Bronchial epithelial cell (primary cell): Measurements from ENCODE around the gene PRKCE. TPM values are rescaled to one million over a fixed set of nuclear protein-coding genes. Genes with fewer than 3 reads are reported as not detected.
A peak's percentile ranks its signal among the peaks of the same experiment; 100 is the strongest.

Experiments used
- DNase-seq: peaks from one replicate; pipeline ENCODE4 v3.0.0-alpha.2; 2010; ENCODE audit warnings: low read depth
- FAIRE-seq: peaks from 2 replicates; lab custom pipeline; 2011; peaks lifted over from hg19 to GRCh38; lab: Jason Lieb, UNC
- H3K27me3 ChIP-seq: 2 replicates; pipeline ENCODE4 v1.5.1; 2011; ENCODE audit warnings: low read length; ENCODE audit not compliant: control insufficient read depth, insufficient read depth
- H3K36me3 ChIP-seq: 2 replicates; pipeline ENCODE4 v1.5.1; 2011; ENCODE audit warnings: low read length; ENCODE audit not compliant: control insufficient read depth, insufficient read depth
- H3K4me3 ChIP-seq: 2 replicates; pipeline ENCODE4 v1.5.1; 2011; ENCODE audit warnings: mild to moderate bottlenecking, low read depth, low read length, control low read depth
- total RNA-seq: library from RNA; depleted of rRNA; stranded (reverse); fragments of >200 nt; gene quantifications from 2 replicates; pipeline ENCODE4 v1.2.1, GENCODE V29; 2014
- TF ChIP-seq, protein P1 (sequence below): IDR thresholded peaks from 2 replicates; pipeline ENCODE4 v1.5.1; 2011; ENCODE audit warnings: mild to moderate bottlenecking, moderate library complexity, low read length, control low read depth, inconsistent platforms; ENCODE audit not compliant: insufficient read depth, severe bottlenecking

PRKCE gene
- total RNA-seq, 1 donor from 2014 or later, result 6.3 TPM

DNA sequence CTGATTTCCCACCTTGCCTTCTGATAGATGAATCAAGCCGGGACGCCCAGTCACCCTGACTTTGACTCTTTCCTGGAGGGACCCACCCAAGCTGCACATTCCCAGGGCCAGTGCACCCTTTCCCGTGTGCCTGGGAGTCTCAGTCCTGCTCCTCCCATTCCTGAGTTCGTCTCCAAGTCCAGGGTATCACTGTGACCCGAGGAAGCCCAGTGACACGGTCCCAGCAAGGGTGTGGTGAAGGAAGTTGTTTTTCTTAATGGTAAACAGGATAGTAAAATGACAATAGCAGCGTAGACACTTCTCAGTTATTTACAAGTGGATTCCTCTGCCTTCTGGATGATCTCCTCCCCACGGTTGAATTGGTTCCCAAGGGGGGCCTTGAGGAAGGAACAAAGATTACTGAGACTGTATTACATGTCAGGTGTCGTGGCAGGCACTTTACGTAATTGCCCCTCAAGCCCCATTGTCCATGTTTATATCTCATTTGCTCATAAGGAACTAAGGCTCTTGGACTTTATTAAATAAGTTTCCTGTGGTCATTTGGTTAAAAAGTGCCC, 123.3 kb downstream of the PRKCE start:
- FAIRE-seq, result no peak
- Histone ChIP-seq H3K36me3 (no peaks in the 10 kb centered on the region), H3K4me3 (no peak overlapping the region), H3K27me3 (no peaks in the 10 kb centered on the region)
- TF ChIP-seq, protein P1, sequence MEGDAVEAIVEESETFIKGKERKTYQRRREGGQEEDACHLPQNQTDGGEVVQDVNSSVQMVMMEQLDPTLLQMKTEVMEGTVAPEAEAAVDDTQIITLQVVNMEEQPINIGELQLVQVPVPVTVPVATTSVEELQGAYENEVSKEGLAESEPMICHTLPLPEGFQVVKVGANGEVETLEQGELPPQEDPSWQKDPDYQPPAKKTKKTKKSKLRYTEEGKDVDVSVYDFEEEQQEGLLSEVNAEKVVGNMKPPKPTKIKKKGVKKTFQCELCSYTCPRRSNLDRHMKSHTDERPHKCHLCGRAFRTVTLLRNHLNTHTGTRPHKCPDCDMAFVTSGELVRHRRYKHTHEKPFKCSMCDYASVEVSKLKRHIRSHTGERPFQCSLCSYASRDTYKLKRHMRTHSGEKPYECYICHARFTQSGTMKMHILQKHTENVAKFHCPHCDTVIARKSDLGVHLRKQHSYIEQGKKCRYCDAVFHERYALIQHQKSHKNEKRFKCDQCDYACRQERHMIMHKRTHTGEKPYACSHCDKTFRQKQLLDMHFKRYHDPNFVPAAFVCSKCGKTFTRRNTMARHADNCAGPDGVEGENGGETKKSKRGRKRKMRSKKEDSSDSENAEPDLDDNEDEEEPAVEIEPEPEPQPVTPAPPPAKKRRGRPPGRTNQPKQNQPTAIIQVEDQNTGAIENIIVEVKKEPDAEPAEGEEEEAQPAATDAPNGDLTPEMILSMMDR, result no peak
- no peak for DNase-seq

DNA sequence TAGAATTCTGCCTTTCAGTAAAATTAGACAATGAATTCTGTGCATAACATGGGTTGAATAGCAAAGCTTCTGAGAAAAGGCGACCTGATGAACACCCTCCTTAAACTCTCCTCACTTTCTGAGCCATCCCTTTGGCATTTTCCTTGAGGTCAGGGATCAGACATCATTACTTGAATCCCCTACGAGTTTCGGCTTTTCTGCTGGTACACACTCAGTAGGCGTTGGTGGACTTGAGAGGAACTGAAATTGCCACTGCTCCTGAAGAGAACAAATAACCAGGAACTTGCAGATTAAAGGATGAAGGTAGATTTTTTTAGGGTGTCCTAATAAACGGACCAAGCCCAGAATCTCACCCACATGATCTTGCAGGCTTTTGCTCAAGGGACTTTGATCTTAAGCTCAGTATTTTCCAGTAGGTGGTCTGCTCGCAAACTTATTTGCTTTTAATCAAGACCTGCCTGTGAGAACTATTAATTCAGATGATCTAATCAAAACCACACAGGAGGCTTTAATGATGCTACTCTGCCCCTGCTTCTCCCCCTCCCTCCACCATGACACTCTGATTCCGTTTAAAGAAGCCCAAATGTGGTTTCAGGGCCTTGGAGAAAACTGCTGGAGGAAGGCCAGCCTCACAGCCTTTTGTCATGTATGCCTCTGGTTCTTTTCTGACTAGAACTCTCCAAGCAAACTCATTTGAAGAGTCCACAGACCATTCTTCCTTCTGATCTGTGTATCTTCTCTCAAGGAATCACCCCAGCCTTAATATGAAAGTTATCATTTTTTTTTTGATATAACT, 124.9 kb downstream of the PRKCE start:
- TF ChIP-seq, protein P1, result no peak
- Histone ChIP-seq H3K36me3 (no peaks in the 10 kb centered on the region), H3K4me3 (no peak overlapping the region), H3K27me3 (no peaks in the 10 kb centered on the region)
- no peak for DNase-seq
- FAIRE-seq, result no peak

DNA sequence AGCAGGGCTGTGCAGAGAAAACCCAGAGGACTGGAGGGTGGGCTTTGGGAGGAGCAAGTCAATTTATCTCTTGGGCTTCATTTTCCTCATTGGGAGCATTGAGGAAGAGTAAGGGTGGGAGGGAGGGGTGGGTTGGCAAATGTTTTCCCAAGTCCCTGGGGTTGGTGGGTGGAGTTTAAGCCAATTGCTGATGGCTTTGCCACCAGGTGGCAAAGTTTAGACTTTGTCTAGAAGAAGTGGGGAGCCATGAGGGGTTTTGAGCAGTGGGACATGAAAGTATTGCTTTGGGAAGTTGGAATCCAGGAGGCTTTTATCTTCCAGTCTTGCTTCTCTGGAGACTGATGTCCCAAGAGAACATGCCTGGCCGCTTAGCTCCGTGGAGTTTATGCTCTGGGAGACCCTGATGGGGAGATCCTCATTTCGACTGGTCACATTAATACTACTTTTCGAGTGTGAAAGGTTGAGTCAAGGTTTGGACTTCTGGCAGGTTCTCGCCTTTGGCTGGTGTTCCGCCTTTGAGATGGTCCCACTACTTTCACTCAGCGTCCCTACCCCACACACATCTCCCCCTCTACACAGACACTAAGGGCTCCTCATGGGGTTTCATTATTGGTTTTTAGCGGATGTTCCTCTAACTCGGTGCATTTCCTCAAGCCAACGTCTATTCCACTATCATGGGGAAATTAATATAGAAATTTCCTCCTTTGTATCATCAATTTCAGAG, 126.7 kb downstream of the PRKCE start:
- DNase-seq, result no peak
- Histone ChIP-seq H3K27me3 (no peaks in the 10 kb centered on the region), H3K36me3 (no peaks in the 10 kb centered on the region), H3K4me3 (no peak overlapping the region)
- no peak for FAIRE-seq
- TF ChIP-seq, protein P1, result peak; percentile 12

DNA sequence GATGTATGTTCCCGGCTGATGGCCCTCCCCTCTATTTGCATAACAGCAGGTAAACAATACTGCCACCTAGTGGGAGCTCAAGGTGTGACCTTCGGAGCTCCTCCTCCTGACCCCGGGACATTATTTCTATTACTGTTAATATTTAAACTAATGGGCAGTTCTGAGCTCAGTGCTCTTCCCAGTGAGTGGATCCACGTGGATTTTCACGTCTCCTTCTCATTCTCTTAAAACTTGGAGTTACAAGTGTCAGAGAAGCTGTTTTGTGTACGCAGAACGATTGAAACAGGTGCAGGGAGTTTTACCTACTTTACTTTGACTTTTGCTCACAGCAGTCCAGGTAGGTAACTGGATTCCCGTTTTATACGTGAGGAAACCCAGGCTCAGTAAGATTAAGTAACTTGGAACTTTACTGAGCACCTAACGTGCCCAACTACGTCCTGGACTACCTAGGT, 127.3 kb downstream of the PRKCE start:
- Histone ChIP-seq H3K27me3 (no peaks in the 10 kb centered on the region), H3K4me3 (no peak overlapping the region), H3K36me3 (no peaks in the 10 kb centered on the region)
- TF ChIP-seq, protein P1, result peak; percentile 57
- no peak for FAIRE-seq
- peak; percentile 68 for DNase-seq

DNA sequence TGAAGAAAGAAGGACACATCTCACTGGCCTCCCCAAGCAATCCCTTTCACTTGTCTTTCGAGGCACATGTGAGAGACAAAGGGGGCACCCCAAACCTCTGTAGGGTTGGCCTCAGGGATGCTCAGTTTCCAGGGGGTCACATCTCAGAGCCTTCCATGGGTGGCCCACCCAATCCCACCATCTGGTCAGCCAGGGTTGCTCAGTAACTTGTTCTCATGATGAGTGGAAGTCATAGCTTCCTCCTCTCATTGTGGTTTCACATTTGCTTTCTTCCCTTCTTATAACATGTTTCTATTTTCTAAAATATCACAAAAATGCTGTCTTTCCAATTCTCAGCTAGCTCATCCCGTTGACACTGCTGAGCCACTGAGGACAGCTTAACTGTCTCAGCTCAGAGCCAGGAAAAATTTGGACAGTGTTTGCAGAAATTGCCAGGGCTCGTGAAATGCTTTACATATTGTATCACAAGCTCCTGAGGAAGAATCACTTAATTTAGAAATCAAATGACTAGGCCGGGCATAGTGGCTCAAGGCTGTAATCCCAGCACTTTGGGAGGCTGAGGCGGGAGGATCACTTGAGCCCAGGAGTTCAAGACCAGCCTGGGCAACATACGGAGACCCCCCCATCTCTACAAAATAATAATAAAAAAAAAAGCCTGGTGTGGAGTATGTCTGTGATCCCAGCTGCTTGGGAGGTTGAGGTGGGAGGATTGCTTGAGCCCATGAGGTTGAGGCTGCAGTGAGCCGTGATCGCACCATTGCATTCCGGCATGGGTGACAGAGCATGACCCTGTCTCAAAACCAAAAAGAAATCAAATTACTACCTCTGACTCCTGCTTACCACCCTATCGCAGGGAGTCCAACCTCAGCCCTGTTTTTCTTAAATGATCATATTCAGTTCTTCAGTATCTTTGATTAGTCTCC, 129.3 kb downstream of the PRKCE start:
- Histone ChIP-seq H3K27me3 (no peaks in the 10 kb centered on the region), H3K4me3 (no peak overlapping the region), H3K36me3 (no peaks in the 10 kb centered on the region)
- no peak for DNase-seq
- no peak for FAIRE-seq
- TF ChIP-seq, protein P1, result no peak
